ENCODE data around the gene ZMYND19.

Gene ZMYND19

DNA sequence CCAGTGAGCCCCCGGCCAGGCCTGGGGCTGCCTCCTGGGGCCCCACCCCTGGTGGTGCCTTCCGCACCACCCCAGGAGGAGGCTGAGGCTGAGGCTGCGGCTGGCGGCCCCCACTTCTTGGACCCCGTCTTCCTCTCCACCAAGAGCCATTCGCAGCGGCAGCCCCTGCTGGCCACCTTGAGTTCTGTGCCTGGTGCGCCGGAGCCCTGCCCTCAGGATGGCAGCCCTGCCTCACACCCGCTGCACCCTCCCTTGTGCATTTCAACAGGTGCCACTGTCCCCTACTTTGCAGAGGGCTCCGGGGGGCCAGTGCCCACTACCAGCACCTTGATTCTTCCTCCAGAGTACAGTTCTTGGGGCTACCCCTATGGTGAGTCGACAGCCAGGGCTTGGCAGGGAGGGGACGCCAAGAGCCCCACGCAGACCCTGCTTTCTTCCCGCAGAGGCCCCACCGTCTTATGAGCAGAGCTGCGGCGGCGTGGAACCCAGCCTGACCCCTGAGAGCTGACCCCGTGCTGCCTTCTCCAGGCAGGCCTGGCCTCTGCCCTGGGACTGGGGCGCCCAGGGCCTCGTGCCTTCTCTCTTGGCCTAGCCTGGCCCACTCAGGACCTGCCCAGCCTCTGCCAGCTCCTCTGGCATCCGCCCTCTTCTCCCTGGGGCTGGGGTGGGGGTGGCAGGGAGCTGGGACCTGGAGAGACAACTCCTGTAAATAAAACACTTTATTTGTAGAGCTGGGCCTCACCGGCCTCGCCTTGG, 24.5 kb upstream of the ZMYND19 start:
- no peaks in the 10 kb centered on the region for H3K36me3 ChIP-seq (replicated peaks; ENCODE audit: insufficient read depth, low read length)

GRCh38 chr9:137613738-137614523, 23.6 kb upstream of the ZMYND19 start:
- Histone ChIP-seq H3K4me2 (ENCODE audit: low read depth, low read length) (no peak overlapping the region), H3K9me2 (replicated peaks; ENCODE audit: insufficient read depth, low read length) (no peaks in the 10 kb centered on the region), H3K27ac (ENCODE audit: low read length) (no peak overlapping the region), H3F3A (ENCODE audit: insufficient read depth, low read length) (no peaks in the 10 kb centered on the region; the same call in 1 of the 2 replicates), H2AFZ (ENCODE audit: low read length) (no peak overlapping the region), H3K9me3 (replicated peaks; ENCODE audit: insufficient read depth, low read length) (no peaks in the 10 kb centered on the region), H3K36me3 (replicated peaks; ENCODE audit: insufficient read depth, low read length) (no peaks in the 10 kb centered on the region), H3K4me1 (ENCODE audit: low read length) (peaks cover 6% of the 10 kb centered on the region; the same call in 1 of the 2 replicates), H3K27me3 (replicated peaks; ENCODE audit: insufficient read depth, low read length) (no peaks in the 10 kb centered on the region), H3K9ac (ENCODE audit: low read length) (no peak overlapping the region), H3K4me3 (ENCODE audit: low read length) (no peak overlapping the region), H3K79me2 (ENCODE audit: low read length) (peaks cover 36% of the 10 kb centered on the region), H4K20me1 (ENCODE audit: insufficient read depth, low read length) (no peaks in the 10 kb centered on the region)
- TF ChIP-seq EZH2phosphoT487 (IDR thresholded peaks at IDR 0.05; ENCODE audit: low read length) (no peak), EZH2 (optimal IDR thresholded peaks at IDR 0.05; ENCODE audit: low read depth, low read length) (no peak)
- TF ChIP-seq, protein P1, sequence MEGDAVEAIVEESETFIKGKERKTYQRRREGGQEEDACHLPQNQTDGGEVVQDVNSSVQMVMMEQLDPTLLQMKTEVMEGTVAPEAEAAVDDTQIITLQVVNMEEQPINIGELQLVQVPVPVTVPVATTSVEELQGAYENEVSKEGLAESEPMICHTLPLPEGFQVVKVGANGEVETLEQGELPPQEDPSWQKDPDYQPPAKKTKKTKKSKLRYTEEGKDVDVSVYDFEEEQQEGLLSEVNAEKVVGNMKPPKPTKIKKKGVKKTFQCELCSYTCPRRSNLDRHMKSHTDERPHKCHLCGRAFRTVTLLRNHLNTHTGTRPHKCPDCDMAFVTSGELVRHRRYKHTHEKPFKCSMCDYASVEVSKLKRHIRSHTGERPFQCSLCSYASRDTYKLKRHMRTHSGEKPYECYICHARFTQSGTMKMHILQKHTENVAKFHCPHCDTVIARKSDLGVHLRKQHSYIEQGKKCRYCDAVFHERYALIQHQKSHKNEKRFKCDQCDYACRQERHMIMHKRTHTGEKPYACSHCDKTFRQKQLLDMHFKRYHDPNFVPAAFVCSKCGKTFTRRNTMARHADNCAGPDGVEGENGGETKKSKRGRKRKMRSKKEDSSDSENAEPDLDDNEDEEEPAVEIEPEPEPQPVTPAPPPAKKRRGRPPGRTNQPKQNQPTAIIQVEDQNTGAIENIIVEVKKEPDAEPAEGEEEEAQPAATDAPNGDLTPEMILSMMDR (IDR thresholded peaks at IDR 0.05; ENCODE audit: low read length): no peak
- DNase-seq: no peak

More for the DNA sequence above, 24.5 kb upstream of the ZMYND19 start:
- Histone ChIP-seq H3K79me2 (ENCODE audit: low read length) (peaks cover 42% of the 10 kb centered on the region), H3K9ac (ENCODE audit: low read length) (no peak overlapping the region), H3K27me3 (replicated peaks; ENCODE audit: insufficient read depth, low read length) (no peaks in the 10 kb centered on the region), H3K4me2 (ENCODE audit: low read depth, low read length) (no peak overlapping the region), H3K9me3 (replicated peaks; ENCODE audit: insufficient read depth, low read length) (no peaks in the 10 kb centered on the region), H4K20me1 (ENCODE audit: insufficient read depth, low read length) (no peaks in the 10 kb centered on the region), H2AFZ (ENCODE audit: low read length) (no peak overlapping the region), H3K4me1 (ENCODE audit: low read length) (peaks cover 6% of the 10 kb centered on the region; the same call in 1 of the 2 replicates), H3F3A (ENCODE audit: insufficient read depth, low read length) (peaks cover 7% of the 10 kb centered on the region), H3K9me2 (replicated peaks; ENCODE audit: insufficient read depth, low read length) (no peaks in the 10 kb centered on the region), H3K27ac (ENCODE audit: low read length) (no peak overlapping the region), H3K4me3 (ENCODE audit: low read length) (no peak overlapping the region)
- TF ChIP-seq EZH2 (optimal IDR thresholded peaks at IDR 0.05; ENCODE audit: low read depth, low read length) (no peak), EZH2phosphoT487 (IDR thresholded peaks at IDR 0.05; ENCODE audit: low read length) (no peak)
- TF ChIP-seq, protein P1 (IDR thresholded peaks at IDR 0.05; ENCODE audit: low read length): no peak
- no peak for DNase-seq

GRCh38 chr9:137613259-137613658, 22.9 kb upstream of the ZMYND19 start:
- no peak for TF ChIP-seq EZH2 (optimal IDR thresholded peaks at IDR 0.05; ENCODE audit: low read depth, low read length)
- peaks cover 6% of the 10 kb centered on the region; the same call in 1 of the 2 replicates for H3K4me1 ChIP-seq (ENCODE audit: low read length)
- DNase-seq: no peak
- no peaks in the 10 kb centered on the region for H3K27me3 ChIP-seq (replicated peaks; ENCODE audit: insufficient read depth, low read length)
- no peak overlapping the region for H3K9ac ChIP-seq (ENCODE audit: low read length)
- no peak overlapping the region for H3K4me3 ChIP-seq (ENCODE audit: low read length)
- no peaks in the 10 kb centered on the region for H3K9me3 ChIP-seq (replicated peaks; ENCODE audit: insufficient read depth, low read length)
- H3K36me3 ChIP-seq (replicated peaks; ENCODE audit: insufficient read depth, low read length): no peaks in the 10 kb centered on the region
- H3F3A ChIP-seq (ENCODE audit: insufficient read depth, low read length): no peaks in the 10 kb centered on the region; the same call in 1 of the 2 replicates
- H4K20me1 ChIP-seq (ENCODE audit: insufficient read depth, low read length): no peaks in the 10 kb centered on the region
- H3K79me2 ChIP-seq (ENCODE audit: low read length): peaks cover 39% of the 10 kb centered on the region
- H2AFZ ChIP-seq (ENCODE audit: low read length): no peak overlapping the region
- H3K4me2 ChIP-seq (ENCODE audit: low read depth, low read length): no peak overlapping the region
- H3K9me2 ChIP-seq (replicated peaks; ENCODE audit: insufficient read depth, low read length): no peaks in the 10 kb centered on the region
- H3K27ac ChIP-seq (ENCODE audit: low read length): no peak overlapping the region

All from MM.1S (cell line).